Bronchial epithelial cell (primary cell): ENCODE measurements around the gene NUDT22. TPM values are rescaled to one million over a fixed set of nuclear protein-coding genes. Genes with fewer than 3 reads are reported as not detected.

Experiments
- DNase-seq: peaks from one replicate; pipeline ENCODE4 v3.0.0-alpha.2; 2010; ENCODE audit warnings: low read depth
- FAIRE-seq: peaks from 2 replicates; lab custom pipeline; 2011; peaks lifted over from hg19 to GRCh38; lab: Jason Lieb, UNC
- H3K27me3 ChIP-seq: 2 replicates; pipeline ENCODE4 v1.5.1; 2011; ENCODE audit warnings: low read length; ENCODE audit not compliant: control insufficient read depth, insufficient read depth
- H3K36me3 ChIP-seq: 2 replicates; pipeline ENCODE4 v1.5.1; 2011; ENCODE audit warnings: low read length; ENCODE audit not compliant: control insufficient read depth, insufficient read depth
- H3K4me3 ChIP-seq: 2 replicates; pipeline ENCODE4 v1.5.1; 2011; ENCODE audit warnings: mild to moderate bottlenecking, low read depth, low read length, control low read depth
- CTCF ChIP-seq: IDR thresholded peaks from 2 replicates; pipeline ENCODE4 v1.5.1; 2011; ENCODE audit warnings: mild to moderate bottlenecking, moderate library complexity, low read length, control low read depth, inconsistent platforms; ENCODE audit not compliant: insufficient read depth, severe bottlenecking
- total RNA-seq: library from RNA; depleted of rRNA; stranded (reverse); fragments of >200 nt; gene quantifications from 2 replicates; pipeline ENCODE4 v1.2.1, GENCODE V29; 2014

NUDT22 gene
- total RNA-seq, 1 donor from 2014 or later = 57.9 TPM

GRCh38 chr11:64237484-64237951, 11.4 kb downstream of the NUDT22 start:
- Histone ChIP-seq H3K27me3 (no peaks in the 10 kb centered on the region), H3K4me3 (no peak overlapping the region), H3K36me3 (peaks cover 1% of the 10 kb centered on the region)
- peak; percentile 93 for FAIRE-seq
- DNase-seq = peak; percentile 81
- TF ChIP-seq CTCF = peak; percentile 22

- no peak for FAIRE-seq
Observed at GRCh38 chr11:64238076-64238475, 12.0 kb downstream of the NUDT22 start.

GRCh38 chr11:64238999-64239398, 12.9 kb downstream of the NUDT22 start:
- TF ChIP-seq CTCF = no peak
- no peak for DNase-seq
- Histone ChIP-seq H3K36me3 (peaks cover 8% of the 10 kb centered on the region), H3K27me3 (no peaks in the 10 kb centered on the region), H3K4me3 (no peak overlapping the region)
- FAIRE-seq = no peak

More at GRCh38 chr11:64238076-64238475, 12.0 kb downstream of the NUDT22 start:
- Histone ChIP-seq H3K36me3 (peaks cover 3% of the 10 kb centered on the region), H3K27me3 (no peaks in the 10 kb centered on the region), H3K4me3 (no peak overlapping the region)
- TF ChIP-seq CTCF = no peak
- DNase-seq = no peak

GRCh38 chr11:64239662-64240434, 13.8 kb downstream of the NUDT22 start:
- Histone ChIP-seq H3K4me3 (no peak overlapping the region), H3K36me3 (peaks cover 11% of the 10 kb centered on the region), H3K27me3 (no peaks in the 10 kb centered on the region)
- DNase-seq (no peak), FAIRE-seq (no peak)
- TF ChIP-seq CTCF = no peak

- no peak for TF ChIP-seq CTCF
- H3K4me3 ChIP-seq = peak within 1 kb of the TSS; percentile 90
- peaks cover 13% of the 10 kb centered on the region for H3K36me3 ChIP-seq
- FAIRE-seq (no peak), DNase-seq (peak; percentile 97)
- no peaks in the 10 kb centered on the region for H3K27me3 ChIP-seq
Observed at GRCh38 chr11:64240435-64241240, 14.6 kb downstream of the NUDT22 start, which contains the start of gene FKBP2. TSS of gene FKBP2 (plus strand) at chr11:64241095. CDS start at chr11:64242388, 1,293 bp downstream.
